B cell (primary cell): ENCODE results near the gene ZBTB8OS. TPM values are rescaled to one million over a fixed set of nuclear protein-coding genes. Genes with fewer than 3 reads are reported as not detected.
"Not testable (repeated sequence)": the region's sequence is repeated elsewhere in the genome, so short reads cannot be mapped to it uniquely, and the experiment has no call there.

Experiments used
- ATAC-seq: fragments of 200-7000 bp; cut with Tn5 transposase; one replicate; pipeline ENCODE4 v1.10.0; 2021; ENCODE audit warnings: low read depth, mild to moderate bottlenecking, moderate number of reproducible peaks, moderate library complexity
- CTCF ChIA-PET: fragments of 350-600 bp; sonication (Branson Sonifier 250); formaldehyde crosslinking; loops from one replicate; lab custom pipeline; 2021; ENCODE audit warnings: antibody characterized with exemption, inconsistent platforms; lab: Charles Lee
- POLR2A ChIA-PET: fragments of 350-600 bp; sonication (Branson Sonifier 250); formaldehyde crosslinking; loops from one replicate; lab custom pipeline; 2021; ENCODE audit warnings: antibody characterized with exemption; lab: Charles Lee
- DNase-seq: peaks from one replicate; pipeline ENCODE4 v3.0.0; 2013
- H2AFZ ChIP-seq: 2 replicates; pipeline ENCODE4 v1.6.1; 2012; ENCODE audit warnings: mild to moderate bottlenecking, low read depth, low read length; ENCODE audit not compliant: insufficient read depth, poor library complexity, severe bottlenecking
- H3K27ac ChIP-seq, 2 donors: 1 replicate in 1 of 2; 2 replicates in 1 of 2; pipeline ENCODE4 v1.5.1; 2012 to 2013; ENCODE audit warnings: low read length in 2 of 2, mild to moderate bottlenecking in 2 of 2, moderate library complexity in 1 of 2
- H3K27me3 ChIP-seq, 4 experiments: fragments of 200-600 bp in 1 of 4; sonication (generic) in 1 of 4; replicated peaks in 1 of 4; 1 replicate in 2 of 4; 2 replicates in 2 of 4; pipeline versions ENCODE4 v1.6.1 to v1.7.0; 2013 to 2016; ENCODE audit warnings: low read length in 3 of 4, mild to moderate bottlenecking in 2 of 4, mixed read lengths in 1 of 4, moderate library complexity in 1 of 4; ENCODE audit not compliant: insufficient read depth in 4 of 4, control insufficient read depth in 3 of 4; ENCODE audit errors: control extremely low read depth in 1 of 4
- H3K36me3 ChIP-seq, 2 experiments: replicated peaks in 1 of 2; 1 replicate in 1 of 2; 2 replicates in 1 of 2; pipeline versions ENCODE4 v1.6.1 to v1.7.1; 2013; ENCODE audit warnings: low read length in 1 of 2; ENCODE audit not compliant: insufficient read depth in 2 of 2, control insufficient read depth in 1 of 2; ENCODE audit errors: control extremely low read depth in 1 of 2, extremely low read depth in 1 of 2
- H3K4me1 ChIP-seq, 2 donors: fragments of 200-600 bp in 1 of 2; sonication (generic) in 1 of 2; 1 replicate in 1 of 2; 2 replicates in 1 of 2; pipeline versions ENCODE4 v1.5.1 to v1.6.1; 2013 to 2017; ENCODE audit warnings: low read length in 2 of 2; ENCODE audit not compliant: control insufficient read depth in 2 of 2, insufficient read depth in 2 of 2
- H3K4me2 ChIP-seq: replicated peaks from 2 replicates; pipeline ENCODE3; 2012; ENCODE audit warnings: mild to moderate bottlenecking, low read depth, low read length; ENCODE audit not compliant: poor library complexity, severe bottlenecking
- H3K4me3 ChIP-seq, 5 experiments: fragments of 200-600 bp in 1 of 5; sonication (generic) in 1 of 5; 1 replicate in 3 of 5; 2 replicates in 2 of 5; pipeline versions ENCODE4 v1.5.1 to v1.7.0; 2011 to 2016; ENCODE audit warnings: low read length in 4 of 5, mild to moderate bottlenecking in 4 of 5, low read depth in 2 of 5, control low read depth in 1 of 5, moderate library complexity in 1 of 5; ENCODE audit not compliant: insufficient read depth in 1 of 5; ENCODE audit errors: control extremely low read depth in 1 of 5, extremely low read depth in 1 of 5
- H3K79me2 ChIP-seq: fragments of 200-600 bp; sonication (generic); one replicate; pipeline ENCODE4 v1.6.0; 2016; ENCODE audit warnings: low read length; ENCODE audit not compliant: control insufficient read depth, insufficient read depth
- H3K9ac ChIP-seq: fragments of 200-600 bp; sonication (generic); 2 replicates; pipeline ENCODE4 v1.6.1; 2017; ENCODE audit warnings: mild to moderate bottlenecking, low read length, moderate library complexity
- H3K9me3 ChIP-seq, 3 donors: one replicate each; pipeline versions ENCODE4 v1.6.1 to v1.7.1; 2013; ENCODE audit warnings: low read length in 2 of 3; ENCODE audit not compliant: control insufficient read depth in 2 of 3, insufficient read depth in 1 of 3; ENCODE audit errors: control extremely low read depth in 1 of 3
- H4K20me1 ChIP-seq: 2 replicates; pipeline ENCODE4 v1.6.0; 2012; ENCODE audit warnings: mild to moderate bottlenecking, low read length; ENCODE audit not compliant: insufficient read depth, control insufficient read depth, poor library complexity, severe bottlenecking
- H3K27ac Mint-ChIP-seq: one replicate; pipeline ENCODE4 v1.8.0; 2021; ENCODE audit warnings: mixed read lengths
- H3K27me3 Mint-ChIP-seq: one replicate; pipeline ENCODE4 v1.8.0; 2021; ENCODE audit warnings: mixed read lengths
- H3K4me1 Mint-ChIP-seq: one replicate; pipeline ENCODE4 v1.8.0; 2021; ENCODE audit warnings: mixed read lengths
- H3K4me3 Mint-ChIP-seq: one replicate; pipeline ENCODE4 v1.8.0; 2021; ENCODE audit warnings: mixed read lengths
- H3K9me3 Mint-ChIP-seq: one replicate; pipeline ENCODE4 v1.8.0; 2022; ENCODE audit warnings: mixed read lengths; ENCODE audit not compliant: insufficient read depth
- EZH2 ChIP-seq: IDR thresholded peaks from 2 replicates; pipeline ENCODE4 v1.6.1; 2012; ENCODE audit warnings: borderline replicate concordance, low read depth, mild to moderate bottlenecking, moderate library complexity, low read length; ENCODE audit not compliant: insufficient read depth, poor library complexity, severe bottlenecking
- WGBS: methylation state at CpG from one replicate; pipeline ENCODE4 v1.1.5; 2013; ENCODE audit warnings: missing lambda C conversion rate; ENCODE audit not compliant: insufficient coverage; 5-methylcytosine and 5-hydroxymethylcytosine counted together
- intact Hi-C: fragments of 100-400 bp; cut with micrococcal nuclease; formaldehyde crosslinking; loops from one replicate; pipeline ENCODE4 v1.10.0; 2022
- polyA minus RNA-seq: library from RNA; depleted of rRNA, polyadenylated mRNA; stranded (reverse); fragments of >200 nt; gene quantifications from 2 replicates; pipeline ENCODE4 v1.2.3, GENCODE V29; 2012
- polyA plus RNA-seq: library from polyadenylated mRNA; depleted of rRNA; stranded (reverse); fragments of >200 nt; gene quantifications from 2 replicates; pipeline ENCODE4 v1.2.3, GENCODE V29; 2012
- total RNA-seq, 2 donors: library from RNA; stranded (reverse); fragments of 120-200 nt in 1 of 2; gene quantifications; 1 replicate in 1 of 2; 2 replicates in 1 of 2; pipeline versions ENCODE4 v1.2.3 to v1.2.4, GENCODE V29; 2013 to 2022
- TF ChIP-seq, protein P1 (sequence below): fragments of 200-600 bp; IDR thresholded peaks from one replicate; pipeline ENCODE4 v1.8.0; 2022; ENCODE audit warnings: antibody characterized with exemption, mild to moderate bottlenecking

ZBTB8OS gene
- 50.9 and 58.3 TPM in 2 replicates for total RNA-seq
- total RNA-seq (2013): 63.5 TPM
- 35.1 and 46.8 TPM in 2 replicates for polyA plus RNA-seq
- 15.7 and 26.5 TPM in 2 replicates for polyA minus RNA-seq

- Histone ChIP-seq H3K4me1 (peaks cover 21 to 31% of the 10 kb centered on the region in 2 donors), H3K9me3 (no peaks in the 10 kb centered on the region), H3K27ac (peak within 1 kb of the TSS; percentile 97 to 100), H3K79me2 (peaks cover 75% of the 10 kb centered on the region), H3K4me2 (peak within 1 kb of the TSS; percentile 98), H3K27me3 (no peaks in the 10 kb centered on the region), H3K4me3 (peak within 1 kb of the TSS; percentile 77 to 96 (median 81)), H2AFZ (peak within 1 kb of the TSS; percentile 79), H4K20me1 (peaks cover 21% of the 10 kb centered on the region), H3K9ac (peak within 1 kb of the TSS; percentile 88), H3K36me3 (peaks cover 0 to 22% of the 10 kb centered on the region in 2 experiments)
- DNase-seq (peak; percentile 97), ATAC-seq (peak; percentile 66)
- WGBS: under 1% methylated on average over 17 of the region's 21 CpGs
- Mint-ChIP-seq H3K27me3 (no peaks in the 10 kb centered on the region), H3K4me3 (peak within 1 kb of the TSS; percentile 98), H3K9me3 (no peaks in the 10 kb centered on the region), H3K4me1 (peaks cover 49% of the 10 kb centered on the region), H3K27ac (peak within 1 kb of the TSS; percentile 100)
- ChIA-PET CTCF (interaction anchor here (0.5 to 1.5 kb wide), 5 partner anchors 10 to 477 kb away, joined by 3 to 5 read pairs (median 3); no protein-coding TSS in a partner anchor), POLR2A (interaction anchor here (1.0 to 1.2 kb wide), 7 partner anchors 10 to 637 kb away, joined by 3 to 7 read pairs (median 4); partner anchors contain the start of genes KHDRBS1, S100PBP, TMEM39B and YARS1)
- intact Hi-C loops: loop anchor here (1.0 to 5.0 kb wide), 6 partner anchors 128 to 638 kb away; partner anchors contain the start of genes BSDC1, KHDRBS1, RNF19B and TMEM39B
- TF ChIP-seq EZH2: no peak
- TF ChIP-seq, protein P1, sequence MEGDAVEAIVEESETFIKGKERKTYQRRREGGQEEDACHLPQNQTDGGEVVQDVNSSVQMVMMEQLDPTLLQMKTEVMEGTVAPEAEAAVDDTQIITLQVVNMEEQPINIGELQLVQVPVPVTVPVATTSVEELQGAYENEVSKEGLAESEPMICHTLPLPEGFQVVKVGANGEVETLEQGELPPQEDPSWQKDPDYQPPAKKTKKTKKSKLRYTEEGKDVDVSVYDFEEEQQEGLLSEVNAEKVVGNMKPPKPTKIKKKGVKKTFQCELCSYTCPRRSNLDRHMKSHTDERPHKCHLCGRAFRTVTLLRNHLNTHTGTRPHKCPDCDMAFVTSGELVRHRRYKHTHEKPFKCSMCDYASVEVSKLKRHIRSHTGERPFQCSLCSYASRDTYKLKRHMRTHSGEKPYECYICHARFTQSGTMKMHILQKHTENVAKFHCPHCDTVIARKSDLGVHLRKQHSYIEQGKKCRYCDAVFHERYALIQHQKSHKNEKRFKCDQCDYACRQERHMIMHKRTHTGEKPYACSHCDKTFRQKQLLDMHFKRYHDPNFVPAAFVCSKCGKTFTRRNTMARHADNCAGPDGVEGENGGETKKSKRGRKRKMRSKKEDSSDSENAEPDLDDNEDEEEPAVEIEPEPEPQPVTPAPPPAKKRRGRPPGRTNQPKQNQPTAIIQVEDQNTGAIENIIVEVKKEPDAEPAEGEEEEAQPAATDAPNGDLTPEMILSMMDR: no peak
Observed at GRCh38 chr1:32650248-32650751, at the start of gene ZBTB8OS. Gene ZBTB8OS, minus strand, starts transcription at chr1:32650550. Its CDS starts 21 bp downstream, at chr1:32650529.

DNA sequence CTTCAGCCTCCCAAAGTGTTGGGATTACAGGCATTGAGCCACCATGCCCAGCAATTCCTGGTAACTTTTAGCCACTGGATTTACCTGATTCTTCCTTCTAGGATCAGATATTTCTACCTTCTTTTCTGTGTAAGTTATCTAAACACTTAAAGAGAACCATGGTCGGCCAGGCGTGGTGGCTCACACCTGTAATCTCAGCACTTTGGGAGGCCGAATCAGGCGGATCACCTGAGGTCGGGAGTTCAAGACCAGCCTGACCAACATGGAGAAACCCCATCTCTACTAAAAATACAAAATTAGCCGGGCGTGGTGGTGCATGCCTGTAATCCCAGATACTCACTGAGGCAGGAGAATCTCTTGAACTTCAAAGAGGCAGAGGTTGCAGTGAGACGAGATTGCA, 46.6 kb upstream of the ZBTB8OS start:
- H3K4me2 ChIP-seq, H3K9me3 ChIP-seq, H3K4me3 ChIP-seq, H3K27ac Mint-ChIP-seq, CTCF ChIA-PET, DNase-seq, POLR2A ChIA-PET, H3K9me3 Mint-ChIP-seq, H4K20me1 ChIP-seq, H3K4me1 ChIP-seq, ATAC-seq, H3K79me2 ChIP-seq, H3K27me3 Mint-ChIP-seq, H2AFZ ChIP-seq, H3K4me3 Mint-ChIP-seq, H3K4me1 Mint-ChIP-seq, H3K27ac ChIP-seq, H3K36me3 ChIP-seq, H3K27me3 ChIP-seq, H3K9ac ChIP-seq, intact Hi-C loops: not testable (repeated sequence)
- WGBS: 92% methylated on average over 4 of the region's 8 CpGs
